ENCODE results near the gene ZCCHC3.

The ZCCHC3 gene

DNA sequence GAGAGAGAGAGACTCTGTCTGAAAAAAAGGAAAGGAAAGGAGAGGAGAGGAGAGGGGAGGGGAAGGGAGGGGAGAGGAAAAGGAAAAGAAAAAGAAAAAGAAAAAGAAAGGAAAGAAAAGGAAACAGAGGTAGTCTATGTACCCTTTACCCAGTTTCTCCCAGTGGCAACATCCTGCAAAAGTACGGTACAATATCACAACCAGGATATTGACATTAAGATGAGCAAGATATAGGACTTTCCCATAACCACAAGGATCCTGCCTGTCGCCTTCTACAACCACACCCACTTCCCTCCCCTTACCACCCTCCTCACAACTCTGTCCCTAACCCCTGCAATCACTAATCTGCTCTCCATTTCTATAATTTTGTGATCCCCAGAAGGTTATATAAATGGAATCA lies 10.9 kb upstream of the ZCCHC3 start:
- no peak for DNase-seq

GRCh38 chr20:288956-289692 lies 8.2 kb upstream of the ZCCHC3 start:
- no peak for DNase-seq

DNA sequence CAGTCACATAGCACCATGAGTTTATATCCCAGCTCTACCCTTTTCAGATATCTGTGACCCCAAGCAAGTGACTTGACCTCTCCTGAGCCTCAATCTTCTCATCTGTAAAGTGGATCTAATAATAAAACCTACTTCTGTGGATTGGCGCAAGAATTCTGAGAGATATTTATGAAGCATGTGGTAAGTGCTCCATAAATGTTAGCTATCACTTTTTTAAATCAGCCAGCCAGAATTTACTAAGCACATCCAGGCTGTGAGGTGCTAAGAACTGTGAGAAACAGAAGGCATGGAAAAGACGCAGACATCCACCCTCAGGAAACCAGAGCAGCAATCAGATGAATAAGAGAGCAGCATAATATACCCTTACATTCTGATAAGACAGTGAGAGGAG lies 7.7 kb upstream of the ZCCHC3 start:
- no peak for DNase-seq

DNA sequence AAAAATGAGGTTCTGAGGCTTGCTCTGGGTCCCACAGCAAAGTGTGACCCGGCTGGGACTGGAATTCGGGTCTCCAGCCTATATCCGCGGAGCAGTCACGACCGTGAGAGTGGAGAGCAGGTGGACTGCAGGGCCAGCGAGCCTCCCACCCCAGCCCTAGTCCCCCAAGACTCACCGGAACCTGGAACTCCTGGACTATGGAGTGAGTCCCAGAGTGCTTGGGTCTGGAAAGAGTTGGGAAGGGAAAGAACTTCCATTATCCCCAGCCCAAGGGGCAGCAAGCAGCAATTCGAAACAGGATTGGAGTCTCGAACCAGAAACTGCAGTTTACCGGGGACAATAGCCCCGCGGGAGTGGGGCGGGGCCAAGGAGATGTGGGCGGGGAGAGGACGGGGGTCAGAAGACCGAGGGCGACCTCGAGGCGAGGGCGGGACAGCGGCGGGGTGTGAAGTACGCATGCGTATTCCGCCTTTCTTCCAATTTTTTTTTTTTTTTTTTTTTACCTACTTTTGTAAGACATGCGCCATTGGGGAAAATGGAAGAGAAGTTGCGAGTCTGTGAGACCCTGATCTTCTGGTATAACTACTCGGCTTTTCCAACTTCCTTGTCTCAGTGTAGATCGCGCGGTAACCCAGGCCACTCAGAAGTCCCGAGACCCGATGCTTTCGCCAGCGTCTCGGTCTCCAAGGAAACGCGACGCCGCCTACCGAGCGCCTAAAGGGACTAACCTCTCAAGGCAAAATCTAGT lies 7.1 kb upstream of the ZCCHC3 start, which contains the start of gene C20orf96:
Gene C20orf96 (minus strand): TSS at position 667 of the 748 bp plus-strand sequence. CDS start 140 bp downstream, at position 527.
- peak; percentile 77 for DNase-seq

- DNase-seq = no peak
Observed at GRCh38 chr20:294602-295001, 2.8 kb upstream of the ZCCHC3 start.

- no peak for DNase-seq
Observed at GRCh38 chr20:295804-296203, 1.6 kb upstream of the ZCCHC3 start.

DNA sequence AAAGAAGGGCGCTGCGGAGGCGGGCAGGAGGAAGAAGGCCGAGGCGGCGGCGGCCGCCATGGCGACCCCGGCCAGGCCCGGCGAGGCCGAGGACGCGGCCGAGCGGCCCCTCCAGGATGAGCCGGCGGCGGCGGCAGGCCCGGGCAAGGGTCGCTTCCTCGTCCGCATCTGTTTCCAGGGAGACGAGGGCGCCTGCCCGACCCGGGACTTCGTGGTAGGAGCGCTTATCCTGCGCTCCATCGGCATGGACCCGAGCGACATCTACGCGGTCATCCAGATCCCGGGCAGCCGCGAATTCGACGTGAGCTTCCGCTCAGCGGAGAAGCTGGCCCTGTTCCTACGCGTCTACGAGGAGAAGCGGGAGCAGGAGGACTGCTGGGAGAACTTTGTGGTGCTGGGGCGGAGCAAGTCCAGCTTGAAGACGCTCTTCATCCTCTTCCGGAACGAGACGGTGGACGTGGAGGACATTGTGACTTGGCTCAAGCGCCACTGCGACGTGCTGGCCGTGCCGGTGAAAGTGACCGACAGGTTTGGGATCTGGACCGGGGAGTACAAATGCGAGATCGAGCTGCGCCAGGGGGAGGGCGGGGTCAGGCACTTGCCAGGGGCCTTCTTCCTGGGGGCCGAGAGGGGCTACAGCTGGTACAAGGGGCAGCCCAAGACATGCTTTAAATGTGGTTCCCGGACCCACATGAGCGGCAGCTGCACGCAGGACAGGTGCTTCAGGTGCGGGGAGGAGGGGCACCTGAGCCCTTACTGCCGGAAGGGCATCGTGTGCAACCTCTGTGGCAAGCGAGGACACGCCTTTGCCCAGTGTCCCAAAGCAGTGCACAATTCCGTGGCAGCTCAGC lies 780 bp downstream of the ZCCHC3 start:
- DNase-seq = peak; percentile 3

GRCh38 chr20:298776-299391 lies 1.5 kb downstream of the ZCCHC3 start:
- no peak for DNase-seq

GRCh38 chr20:300345-300990 lies 3.1 kb downstream of the ZCCHC3 start:
- no peak for DNase-seq

GRCh38 chr20:301886-302848 lies 4.8 kb downstream of the ZCCHC3 start:
- DNase-seq = no peak

DNA sequence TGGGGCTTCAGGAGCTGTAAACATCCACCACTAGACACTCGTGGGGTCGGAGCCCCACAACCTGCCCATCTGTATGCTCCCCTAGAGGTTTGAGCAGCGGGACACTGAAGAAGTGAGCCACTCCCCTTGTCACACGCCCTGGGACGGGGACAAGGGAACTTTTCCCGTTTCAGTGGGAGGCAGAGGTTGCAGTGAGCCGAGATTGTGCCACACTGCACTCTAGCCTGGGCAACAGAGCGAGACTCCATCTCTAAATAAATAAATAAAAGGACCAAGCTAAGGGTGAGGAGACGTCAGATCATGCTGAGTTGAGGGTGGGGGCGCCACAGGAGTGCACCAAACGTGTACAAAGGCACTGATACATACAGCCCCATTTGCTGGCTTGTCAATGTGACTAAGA lies 8.4 kb downstream of the ZCCHC3 start:
- DNase-seq = no peak

DNA sequence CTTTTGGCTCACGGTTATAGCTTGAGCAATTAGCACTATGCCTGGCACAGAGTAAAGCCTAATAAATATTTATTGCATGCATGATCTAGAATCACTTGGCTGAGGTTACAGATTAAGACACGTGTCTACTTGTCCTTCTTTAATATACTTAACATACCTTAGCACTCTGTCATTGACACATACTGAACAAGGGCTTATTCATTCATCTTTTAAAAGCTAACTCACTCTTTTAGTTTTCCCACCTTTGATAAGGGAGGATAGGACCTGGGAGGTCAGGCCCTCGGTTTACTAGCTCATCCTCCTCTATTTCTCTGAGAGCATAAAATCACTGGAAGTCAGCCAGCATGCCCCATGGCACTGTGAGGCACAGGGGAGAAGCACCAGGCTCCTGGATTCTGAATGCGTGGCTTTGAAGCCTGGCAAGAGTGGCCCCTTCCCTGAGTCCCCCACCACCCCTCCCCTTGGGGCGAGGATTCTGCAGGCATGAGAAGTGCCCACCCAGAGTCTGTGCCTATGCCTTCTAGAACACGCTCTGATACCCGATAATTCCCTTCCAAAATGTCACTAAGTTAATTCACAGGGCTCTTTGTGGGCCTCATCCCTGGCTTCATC lies 11.2 kb downstream of the ZCCHC3 start:
- DNase-seq = no peak

DNA sequence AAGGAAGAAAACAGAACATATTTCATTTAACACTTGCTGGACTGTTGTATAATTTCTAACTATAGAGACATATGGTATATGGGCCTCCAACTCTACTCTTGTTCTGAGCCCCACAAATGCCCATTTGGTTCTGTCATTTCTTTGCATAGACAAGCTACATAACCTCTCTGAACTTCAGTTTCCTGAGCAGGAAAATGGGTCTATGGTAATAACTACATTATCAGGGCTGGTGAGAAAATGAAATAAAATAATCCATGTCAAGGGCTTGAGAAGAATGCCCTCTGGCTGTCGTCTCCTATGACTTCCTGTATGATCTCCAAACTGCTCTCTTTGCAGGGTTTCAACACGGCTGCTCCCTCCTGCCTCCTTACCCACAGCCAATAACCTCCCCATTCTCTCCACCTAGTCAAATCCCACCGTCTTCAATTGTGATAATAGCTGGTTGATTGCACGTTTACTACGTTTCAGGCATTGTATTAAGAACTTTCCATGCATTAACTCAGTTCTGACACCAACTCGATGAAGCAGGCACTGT lies 12.0 kb downstream of the ZCCHC3 start:
- no peak for DNase-seq

GRCh38 chr20:309841-310644 lies 12.7 kb downstream of the ZCCHC3 start:
- DNase-seq = peak; percentile 74

DNA sequence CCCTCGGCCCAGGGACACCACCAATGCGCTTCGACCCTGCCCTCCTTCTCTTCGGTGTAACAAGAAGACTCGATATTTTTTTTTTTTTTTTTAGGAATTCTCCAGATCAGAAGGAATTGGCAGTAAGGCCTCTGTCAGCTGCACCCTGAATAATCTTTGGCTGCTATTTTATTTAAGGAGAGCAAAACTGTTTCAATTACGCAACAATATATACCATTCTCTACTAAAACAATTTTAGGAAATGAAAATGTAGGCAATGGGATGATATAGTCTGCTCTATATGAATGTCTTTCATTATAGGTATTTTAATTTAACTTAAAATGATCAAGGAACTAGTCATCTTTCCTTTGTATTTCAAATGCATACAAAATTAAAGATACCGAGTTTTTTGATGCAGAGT lies 13.3 kb downstream of the ZCCHC3 start:
- no peak for DNase-seq

GRCh38 chr20:311609-312008 lies 14.2 kb downstream of the ZCCHC3 start:
- no peak for DNase-seq

DNA sequence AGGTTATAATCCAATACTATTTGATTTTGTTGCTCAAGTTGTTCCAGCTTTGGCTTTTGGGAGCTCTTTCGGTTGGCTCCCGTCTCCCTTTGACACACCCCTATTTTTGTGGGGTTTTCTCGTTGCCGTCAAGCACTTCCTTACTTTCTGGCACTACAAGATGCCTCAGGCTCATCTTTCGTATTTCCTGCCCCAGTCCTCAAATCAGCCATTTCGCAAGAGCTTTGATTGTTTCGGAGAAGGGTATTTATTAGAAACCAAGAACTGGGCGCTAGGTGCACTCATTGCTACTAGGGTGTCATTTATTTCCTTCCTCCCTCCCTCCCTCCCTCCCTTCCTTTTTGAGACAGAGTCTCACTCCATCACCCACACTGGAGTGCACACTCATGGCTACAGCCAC lies 14.7 kb downstream of the ZCCHC3 start:
- no peak for DNase-seq

DNA sequence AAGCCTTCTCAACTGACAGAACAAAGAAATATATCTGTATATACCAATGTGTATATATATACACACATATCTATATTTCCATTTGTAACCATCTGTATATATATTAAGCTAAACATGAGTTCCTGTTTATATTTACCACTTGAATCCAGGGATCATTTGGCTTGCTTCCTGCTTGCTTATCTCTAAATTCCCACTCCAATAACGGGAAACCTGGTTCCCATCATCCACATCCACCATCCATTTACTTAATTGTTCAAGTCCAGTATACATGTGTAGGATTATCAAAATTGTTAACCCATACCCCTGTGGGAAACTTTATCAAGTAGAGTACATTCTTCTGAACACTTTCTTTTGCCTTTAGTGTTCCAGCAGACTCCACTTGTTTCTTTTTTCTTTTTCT lies 15.5 kb downstream of the ZCCHC3 start:
- no peak for DNase-seq

- no peak for DNase-seq
Observed at GRCh38 chr20:313402-313801, 16.0 kb downstream of the ZCCHC3 start.

DNA sequence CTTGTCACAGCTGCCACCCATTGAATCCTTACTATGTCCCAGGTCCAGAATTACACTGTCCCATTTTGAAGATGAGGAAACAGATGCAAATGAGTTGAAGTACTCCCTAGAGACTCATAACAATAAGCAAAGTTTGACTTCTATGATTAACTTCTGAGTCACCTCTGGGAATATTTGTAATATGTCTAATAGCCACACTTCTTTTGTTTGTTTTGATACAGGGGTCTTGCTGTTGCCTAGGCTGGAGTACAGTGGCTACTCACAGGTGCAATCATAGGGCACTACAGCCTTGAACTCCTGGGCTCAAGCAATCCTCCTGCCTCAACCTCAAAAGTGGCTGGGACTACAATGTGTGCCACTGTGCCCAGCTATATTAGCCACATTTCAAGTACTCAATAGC lies 16.6 kb downstream of the ZCCHC3 start:
- DNase-seq = no peak

All from effector CD8-positive, alpha-beta T cell (primary cell).